ENCODE results near the gene ABCC3. TPM values are rescaled to one million over a fixed set of nuclear protein-coding genes. Genes with fewer than 3 reads are reported as not detected.
"Not testable (repeated sequence)": the region's sequence is repeated elsewhere in the genome, so short reads cannot be mapped to it uniquely, and the experiment has no call there.

The ABCC3 gene
- polyA plus RNA-seq, 2 donors, result 17.7 to 32.0 TPM

- not testable (repeated sequence) for H3K36me3 ChIP-seq (ENCODE audit: control insufficient read depth in 2 of 2, insufficient read depth in 2 of 2, low read length in 1 of 2); H3K27ac ChIP-seq (ENCODE audit: low read depth in 2 of 2, low read length in 1 of 2); H3K9me3 ChIP-seq (ENCODE audit: control insufficient read depth in 2 of 2, insufficient read depth in 1 of 2, low read depth in 1 of 2, low read length in 1 of 2); H3K4me3 ChIP-seq (ENCODE audit: low read depth in 1 of 2, low read length in 2 of 2); H3K4me1 ChIP-seq (ENCODE audit: control insufficient read depth in 2 of 2, insufficient read depth in 2 of 2, low read length in 1 of 2); H3K27me3 ChIP-seq (ENCODE audit: control insufficient read depth in 1 of 2, insufficient read depth in 2 of 2, low read length in 2 of 2)
- 60 to 76% methylated on average over 12 of the region's 12 CpGs for WGBS, 2 donors
These were observed 46.0 kb downstream of the ABCC3 start for GRCh38 chr17:50680543-50681262.

- H3K27ac ChIP-seq (ENCODE audit: low read depth in 2 of 2, low read length in 1 of 2), result no peak overlapping the region
- 65% methylated on average over 27 of the region's 27 CpGs for WGBS, 2 donors
These were observed 46.9 kb downstream of the ABCC3 start for GRCh38 chr17:50681263-50682200.

GRCh38 chr17:50682441-50682840 lies 47.8 kb downstream of the ABCC3 start:
- 76 to 77% methylated on average over 3 of the region's 3 CpGs for WGBS, 2 donors
- no peak overlapping the region for H3K4me3 ChIP-seq (ENCODE audit: low read depth in 1 of 2, low read length in 2 of 2)
- peaks cover 0 to 8% of the 10 kb centered on the region in 2 donors for H3K4me1 ChIP-seq (ENCODE audit: control insufficient read depth in 2 of 2, insufficient read depth in 2 of 2, low read length in 1 of 2)
- H3K36me3 ChIP-seq (ENCODE audit: control insufficient read depth in 2 of 2, insufficient read depth in 2 of 2, low read length in 1 of 2), result no peaks in the 10 kb centered on the region
- no peaks in the 10 kb centered on the region for H3K27me3 ChIP-seq (ENCODE audit: control insufficient read depth in 1 of 2, insufficient read depth in 2 of 2, low read length in 2 of 2)
- no peak overlapping the region for H3K27ac ChIP-seq (ENCODE audit: low read depth in 2 of 2, low read length in 1 of 2)
- H3K9me3 ChIP-seq (ENCODE audit: control insufficient read depth in 2 of 2, insufficient read depth in 1 of 2, low read depth in 1 of 2, low read length in 1 of 2), result no peaks in the 10 kb centered on the region

More at GRCh38 chr17:50681263-50682200, 46.9 kb downstream of the ABCC3 start:
- H3K36me3 ChIP-seq (ENCODE audit: control insufficient read depth in 2 of 2, insufficient read depth in 2 of 2, low read length in 1 of 2), result peaks cover 0 to under 1% of the 10 kb centered on the region in 2 donors
- H3K27me3 ChIP-seq (ENCODE audit: control insufficient read depth in 1 of 2, insufficient read depth in 2 of 2, low read length in 2 of 2), result no peaks in the 10 kb centered on the region
- H3K4me3 ChIP-seq (ENCODE audit: low read depth in 1 of 2, low read length in 2 of 2), result no peak overlapping the region
- H3K4me1 ChIP-seq (ENCODE audit: control insufficient read depth in 2 of 2, insufficient read depth in 2 of 2, low read length in 1 of 2), result peaks cover 0 to 4% of the 10 kb centered on the region in 2 donors
- H3K9me3 ChIP-seq (ENCODE audit: control insufficient read depth in 2 of 2, insufficient read depth in 1 of 2, low read depth in 1 of 2, low read length in 1 of 2), result no peaks in the 10 kb centered on the region

- H3K27ac ChIP-seq (ENCODE audit: low read depth in 2 of 2, low read length in 1 of 2), result no peak overlapping the region
- no peak overlapping the region for H3K4me3 ChIP-seq (ENCODE audit: low read depth in 1 of 2, low read length in 2 of 2)
- H3K27me3 ChIP-seq (ENCODE audit: control insufficient read depth in 1 of 2, insufficient read depth in 2 of 2, low read length in 2 of 2), result no peaks in the 10 kb centered on the region
- no peaks in the 10 kb centered on the region for H3K9me3 ChIP-seq (ENCODE audit: control insufficient read depth in 2 of 2, insufficient read depth in 1 of 2, low read depth in 1 of 2, low read length in 1 of 2)
- H3K36me3 ChIP-seq (ENCODE audit: control insufficient read depth in 2 of 2, insufficient read depth in 2 of 2, low read length in 1 of 2), result no peaks in the 10 kb centered on the region
- 89 to 96% methylated on average over 3 of the region's 3 CpGs for WGBS, 2 donors
- peaks cover 0 to 9% of the 10 kb centered on the region in 2 donors for H3K4me1 ChIP-seq (ENCODE audit: control insufficient read depth in 2 of 2, insufficient read depth in 2 of 2, low read length in 1 of 2)
These were observed 48.3 kb downstream of the ABCC3 start for GRCh38 chr17:50682938-50683337.

GRCh38 chr17:50683434-50684287 lies 49.0 kb downstream of the ABCC3 start:
- no peaks in the 10 kb centered on the region for H3K36me3 ChIP-seq (ENCODE audit: control insufficient read depth in 2 of 2, insufficient read depth in 2 of 2, low read length in 1 of 2)
- no peaks in the 10 kb centered on the region for H3K9me3 ChIP-seq (ENCODE audit: control insufficient read depth in 2 of 2, insufficient read depth in 1 of 2, low read depth in 1 of 2, low read length in 1 of 2)
- peaks cover 0 to 9% of the 10 kb centered on the region in 2 donors for H3K4me1 ChIP-seq (ENCODE audit: control insufficient read depth in 2 of 2, insufficient read depth in 2 of 2, low read length in 1 of 2)
- H3K4me3 ChIP-seq (ENCODE audit: low read depth in 1 of 2, low read length in 2 of 2), result no peak overlapping the region
- WGBS, 2 donors, result 90 to 91% methylated on average over 27 to 28 of the region's 28 CpGs
- no peak overlapping the region for H3K27ac ChIP-seq (ENCODE audit: low read depth in 2 of 2, low read length in 1 of 2)
- H3K27me3 ChIP-seq (ENCODE audit: control insufficient read depth in 1 of 2, insufficient read depth in 2 of 2, low read length in 2 of 2), result no peaks in the 10 kb centered on the region

GRCh38 chr17:50684288-50684611 lies 49.6 kb downstream of the ABCC3 start:
- H3K27me3 ChIP-seq (ENCODE audit: control insufficient read depth in 1 of 2, insufficient read depth in 2 of 2, low read length in 2 of 2), result no peaks in the 10 kb centered on the region
- H3K36me3 ChIP-seq (ENCODE audit: control insufficient read depth in 2 of 2, insufficient read depth in 2 of 2, low read length in 1 of 2), result no peaks in the 10 kb centered on the region
- WGBS, 2 donors, result 88 to 89% methylated on average over 5 of the region's 5 CpGs
- H3K9me3 ChIP-seq (ENCODE audit: control insufficient read depth in 2 of 2, insufficient read depth in 1 of 2, low read depth in 1 of 2, low read length in 1 of 2), result no peaks in the 10 kb centered on the region
- no peak overlapping the region for H3K4me3 ChIP-seq (ENCODE audit: low read depth in 1 of 2, low read length in 2 of 2)
- H3K27ac ChIP-seq (ENCODE audit: low read depth in 2 of 2, low read length in 1 of 2), result no peak overlapping the region
- peaks cover 0 to 9% of the 10 kb centered on the region in 2 donors for H3K4me1 ChIP-seq (ENCODE audit: control insufficient read depth in 2 of 2, insufficient read depth in 2 of 2, low read length in 1 of 2)

GRCh38 chr17:50684612-50685333 lies 50.1 kb downstream of the ABCC3 start:
- Histone ChIP-seq H3K27me3 (ENCODE audit: control insufficient read depth in 1 of 2, insufficient read depth in 2 of 2, low read length in 2 of 2) (no peaks in the 10 kb centered on the region), H3K4me1 (ENCODE audit: control insufficient read depth in 2 of 2, insufficient read depth in 2 of 2, low read length in 1 of 2) (peaks cover 0 to 14% of the 10 kb centered on the region in 2 donors), H3K27ac (ENCODE audit: low read depth in 2 of 2, low read length in 1 of 2) (no peak overlapping the region), H3K4me3 (ENCODE audit: low read depth in 1 of 2, low read length in 2 of 2) (no peak overlapping the region), H3K9me3 (ENCODE audit: control insufficient read depth in 2 of 2, insufficient read depth in 1 of 2, low read depth in 1 of 2, low read length in 1 of 2) (no peaks in the 10 kb centered on the region), H3K36me3 (ENCODE audit: control insufficient read depth in 2 of 2, insufficient read depth in 2 of 2, low read length in 1 of 2) (no peaks in the 10 kb centered on the region)
- 71 to 83% methylated on average over 15 of the region's 15 CpGs for WGBS, 2 donors

- 86 to 91% methylated on average over 1 of the region's 1 CpG for WGBS, 2 donors
- Histone ChIP-seq H3K4me1 (ENCODE audit: control insufficient read depth in 2 of 2, insufficient read depth in 2 of 2, low read length in 1 of 2) (peaks cover 0 to 19% of the 10 kb centered on the region in 2 donors), H3K9me3 (ENCODE audit: control insufficient read depth in 2 of 2, insufficient read depth in 1 of 2, low read depth in 1 of 2, low read length in 1 of 2) (no peaks in the 10 kb centered on the region), H3K27ac (ENCODE audit: low read depth in 2 of 2, low read length in 1 of 2) (no peak overlapping the region), H3K4me3 (ENCODE audit: low read depth in 1 of 2, low read length in 2 of 2) (no peak overlapping the region), H3K36me3 (ENCODE audit: control insufficient read depth in 2 of 2, insufficient read depth in 2 of 2, low read length in 1 of 2) (no peaks in the 10 kb centered on the region), H3K27me3 (ENCODE audit: control insufficient read depth in 1 of 2, insufficient read depth in 2 of 2, low read length in 2 of 2) (no peaks in the 10 kb centered on the region)
These were observed 50.6 kb downstream of the ABCC3 start for GRCh38 chr17:50685334-50685665.

All from esophagus (tissue), 2 donors.